HG02798 (cell line): ENCODE data around the gene WWOX.
"Not testable (repeated sequence)": the region's sequence is repeated elsewhere in the genome, so short reads cannot be mapped to it uniquely, and the experiment has no call there.

ENCODE experiments used
- ATAC-seq: cut with Tn5 transposase; IDR thresholded peaks from one replicate; pipeline ENCODE4 v1.9.1; 2021; ENCODE audit warnings: mild to moderate bottlenecking; ENCODE audit not compliant: unreplicated experiment, poor library complexity

WWOX gene

GRCh38 chr16:78583441-78583840 is 484.0 kb downstream of the WWOX start:
- ATAC-seq = no peak

- ATAC-seq = no peak
Measured at GRCh38 chr16:78584213-78584860, 484.9 kb downstream of the WWOX start.

DNA sequence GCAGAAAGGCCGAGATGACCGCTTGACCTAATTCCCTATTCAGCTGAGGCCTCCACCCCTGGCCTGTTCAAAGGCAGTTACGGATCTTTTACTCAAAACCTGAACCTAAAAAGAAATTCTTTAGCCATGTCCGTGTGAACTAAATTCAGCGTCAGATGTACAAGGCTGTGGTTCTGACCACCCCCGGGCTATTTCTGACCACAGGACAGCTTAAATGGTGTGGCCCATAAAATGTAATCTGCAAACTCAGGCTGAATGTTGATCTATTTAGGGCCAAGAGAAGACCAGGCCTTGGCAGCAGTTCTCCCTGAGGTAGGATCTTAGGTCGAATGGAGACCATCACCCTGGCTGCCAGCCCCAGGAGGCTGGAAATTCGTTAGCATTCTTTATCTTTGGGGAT is 485.5 kb downstream of the WWOX start:
- no peak for ATAC-seq

GRCh38 chr16:78589331-78589730 is 489.9 kb downstream of the WWOX start:
- no peak for ATAC-seq

DNA sequence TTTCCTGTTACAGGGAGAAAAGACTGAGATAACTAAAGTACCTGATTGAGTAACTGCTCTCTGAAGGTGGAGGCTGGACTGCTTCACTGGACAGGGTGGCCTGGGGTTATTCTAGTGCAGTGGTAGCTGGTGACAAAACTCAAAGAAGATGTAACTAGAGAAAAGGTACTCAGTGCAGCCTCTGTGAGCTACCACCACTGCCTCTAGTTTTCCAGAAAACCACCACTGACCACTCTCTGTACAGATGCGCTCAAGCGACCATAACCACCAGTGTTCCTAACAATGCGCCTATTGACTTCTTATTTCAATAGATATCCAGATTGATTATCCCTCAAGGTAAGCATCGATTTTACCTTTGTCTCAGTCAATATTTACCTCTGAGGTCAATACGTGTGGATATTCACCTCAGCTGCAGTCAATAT is 492.2 kb downstream of the WWOX start:
- ATAC-seq = no peak

DNA sequence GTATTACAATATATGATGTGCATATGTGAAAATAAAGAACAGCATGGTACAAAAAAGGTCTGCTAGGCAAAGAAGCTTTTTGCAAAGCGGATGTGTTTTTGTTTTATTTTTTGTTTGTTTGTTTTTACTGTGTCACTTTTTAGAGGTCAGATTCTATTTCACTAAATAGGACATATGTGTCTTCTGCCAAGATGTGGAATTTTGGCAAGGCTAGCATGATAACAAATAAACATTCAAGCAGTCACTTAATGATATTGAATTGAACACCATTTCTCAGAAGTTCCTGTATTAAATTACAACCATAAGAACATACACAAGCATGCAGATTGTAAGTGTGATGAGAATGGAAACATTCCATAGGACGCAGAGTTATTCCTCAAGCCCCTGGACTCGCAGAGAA is 492.7 kb downstream of the WWOX start:
- no peak for ATAC-seq

- ATAC-seq = no peak
Measured at GRCh38 chr16:78593352-78593751, 493.9 kb downstream of the WWOX start.

DNA sequence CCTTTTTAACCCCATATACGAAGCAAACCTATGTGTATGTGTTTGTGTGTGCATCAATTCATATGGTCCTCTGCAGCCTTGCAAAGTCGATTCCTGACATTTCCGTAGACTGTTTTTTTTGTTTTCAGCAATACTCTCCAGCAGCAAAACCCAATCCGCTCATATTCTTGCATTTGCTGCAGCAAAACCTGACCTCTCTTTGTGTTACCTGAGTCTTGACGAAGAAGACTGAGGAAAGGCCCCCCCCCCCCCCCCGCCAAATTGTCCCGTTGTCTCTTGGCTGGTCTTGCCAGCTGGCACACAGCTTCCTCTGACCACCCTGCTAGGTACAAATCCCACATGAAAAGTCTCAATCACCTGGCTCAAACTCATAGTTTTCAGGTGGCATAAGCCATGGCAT is 494.7 kb downstream of the WWOX start:
- ATAC-seq = no peak

DNA sequence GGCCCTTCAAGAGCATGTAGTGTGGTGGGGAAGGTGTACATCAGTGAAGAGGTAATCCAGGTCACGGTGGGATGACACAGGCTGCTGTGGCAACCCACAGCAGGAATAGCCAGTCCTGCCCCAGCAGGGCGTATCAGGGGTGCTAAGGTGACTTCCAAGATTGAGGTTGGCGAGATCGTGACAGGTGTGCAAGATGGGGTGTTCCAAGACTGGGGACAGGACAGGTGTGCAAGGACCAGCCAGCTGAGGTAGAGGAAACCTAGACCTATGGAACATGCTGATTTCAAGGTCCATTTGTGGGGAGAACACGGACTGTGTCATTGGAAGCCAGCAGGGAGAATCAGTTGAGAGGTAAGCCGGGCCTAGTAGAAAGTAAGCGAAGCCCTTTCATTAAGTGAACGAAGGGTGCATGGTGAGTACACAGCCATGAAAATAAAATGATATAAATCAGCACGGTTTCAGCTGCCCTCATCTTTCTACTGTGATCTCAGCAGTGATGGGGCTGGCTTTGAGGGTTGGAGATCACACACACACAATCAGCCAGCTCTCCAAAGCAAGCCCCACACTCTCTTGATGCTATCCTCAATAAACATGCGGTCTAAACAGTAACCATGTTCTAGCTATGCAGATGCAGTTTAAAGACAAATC is 497.0 kb downstream of the WWOX start:
- ATAC-seq = no peak

DNA sequence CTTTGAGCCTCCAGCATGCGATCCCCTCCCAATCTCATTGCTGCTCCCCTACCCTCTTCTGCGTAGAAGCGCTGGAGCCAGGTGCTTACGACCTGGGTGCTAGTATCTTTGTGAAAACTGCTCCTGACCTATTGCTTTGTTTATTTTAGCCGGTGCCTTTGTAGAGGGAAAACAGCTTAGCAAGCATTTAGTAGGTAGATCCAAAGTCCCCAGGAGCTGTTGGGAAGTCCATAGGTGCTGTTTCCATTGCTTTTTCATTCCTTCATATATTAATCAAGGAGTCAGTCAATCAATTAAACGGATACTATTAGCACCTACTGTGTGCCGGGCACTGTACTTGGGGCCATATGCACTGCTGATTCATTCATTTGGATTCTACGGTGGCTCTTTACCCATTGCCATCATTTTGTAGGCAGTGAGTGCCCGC is 497.6 kb downstream of the WWOX start:
- no peak for ATAC-seq

GRCh38 chr16:78597809-78598570 is 498.5 kb downstream of the WWOX start:
- ATAC-seq = no peak

DNA sequence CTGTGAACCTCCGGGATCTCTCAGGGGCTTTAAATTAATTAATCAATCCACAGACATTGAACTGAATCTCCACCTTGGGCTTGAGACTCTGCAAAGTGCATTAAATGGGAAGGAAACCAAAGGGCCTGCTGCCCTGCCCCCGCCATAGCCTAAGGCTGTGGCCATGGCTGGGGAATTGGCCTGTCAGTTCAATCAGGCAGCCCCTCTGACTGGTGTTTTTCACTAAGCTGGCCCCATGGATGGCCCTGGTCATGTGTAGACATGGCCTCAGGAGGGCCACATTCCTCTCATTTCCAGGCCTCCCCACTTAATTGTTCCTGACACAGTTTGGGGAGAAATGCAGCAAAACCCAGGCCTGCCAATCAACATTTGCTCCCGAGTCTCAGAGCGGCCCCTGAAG is 499.8 kb downstream of the WWOX start:
- ATAC-seq = no peak

DNA sequence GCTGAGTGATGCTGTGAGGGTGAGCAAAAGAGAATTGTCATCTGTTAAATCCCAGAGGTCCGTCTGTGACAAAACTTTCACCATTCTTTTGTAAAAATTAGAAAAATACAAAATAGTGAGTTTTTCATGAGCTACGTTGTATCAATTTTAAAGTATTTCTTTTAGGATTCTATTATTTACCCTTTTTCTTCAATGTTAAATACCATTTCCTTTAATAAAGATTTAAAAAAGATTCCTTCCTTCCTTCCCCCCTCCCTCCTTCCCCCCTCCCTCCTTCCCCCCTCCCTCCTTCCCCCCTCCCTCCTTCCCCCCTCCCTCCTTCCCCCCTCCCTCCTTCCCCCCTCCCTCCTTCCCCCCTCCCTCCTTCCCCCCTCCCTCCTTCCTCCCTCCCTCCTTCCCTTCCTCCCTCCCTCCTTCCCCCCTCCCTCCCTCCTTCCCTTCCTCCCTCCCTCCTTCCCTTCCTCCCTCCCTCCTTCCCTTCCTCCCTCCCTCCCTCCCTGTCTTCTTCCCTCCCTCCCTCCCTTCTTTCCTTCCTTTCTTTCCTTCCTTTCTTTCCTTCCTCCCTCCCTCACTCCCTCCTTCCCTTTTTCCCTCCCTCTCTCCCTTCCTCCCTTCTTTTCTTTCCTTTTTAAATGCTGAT is 505.1 kb downstream of the WWOX start:
- ATAC-seq = not testable (repeated sequence)

- no peak for ATAC-seq
Measured at GRCh38 chr16:78605548-78606101, 506.2 kb downstream of the WWOX start.

DNA sequence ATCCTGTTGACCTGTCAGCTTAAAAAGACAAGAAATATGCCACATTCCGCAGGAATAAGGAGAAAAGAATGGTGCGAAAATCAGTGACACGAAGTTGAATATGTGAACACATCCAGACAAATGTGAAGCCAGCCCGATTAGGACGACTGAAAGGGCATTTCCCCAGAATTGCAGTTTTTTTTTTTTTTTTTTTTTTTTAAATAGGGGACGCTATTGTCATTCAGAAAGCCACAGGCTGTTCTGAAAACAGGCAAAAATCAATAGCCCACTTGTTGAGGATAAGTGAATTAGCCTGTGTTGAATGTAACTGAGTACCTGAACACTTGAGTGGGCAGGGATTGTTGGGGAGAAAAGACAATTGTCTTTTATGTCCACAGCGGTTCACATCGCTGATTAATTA is 507.1 kb downstream of the WWOX start:
- ATAC-seq = no peak

- ATAC-seq = no peak
Measured at GRCh38 chr16:78607022-78607421, 507.6 kb downstream of the WWOX start.

DNA sequence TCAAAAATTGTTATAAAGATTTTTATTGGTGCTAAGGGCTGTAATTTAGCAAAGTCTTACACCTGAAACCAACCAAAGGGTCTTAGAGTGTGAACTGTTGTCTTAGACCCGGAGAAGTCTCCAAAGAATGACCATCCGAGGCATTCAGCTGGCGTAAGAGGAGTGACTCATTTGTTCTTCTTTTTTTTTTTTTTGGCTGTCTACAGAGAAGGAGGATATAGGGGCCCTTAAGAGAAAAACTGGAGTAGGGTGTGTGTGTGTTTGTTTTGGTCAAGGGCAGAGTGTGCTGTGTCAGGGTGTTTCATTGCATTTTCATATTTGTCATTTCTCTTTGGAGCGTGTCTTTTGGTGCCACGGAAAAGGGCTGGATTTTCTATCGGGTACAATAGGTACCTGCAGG is 508.0 kb downstream of the WWOX start:
- no peak for ATAC-seq

- no peak for ATAC-seq
Measured at GRCh38 chr16:78608305-78608776, 508.9 kb downstream of the WWOX start.

- ATAC-seq = no peak
Measured at GRCh38 chr16:78609402-78610274, 510.2 kb downstream of the WWOX start.

GRCh38 chr16:78611318-78611717 is 511.9 kb downstream of the WWOX start:
- ATAC-seq = no peak
